SU-DHL-6 (cell line): ENCODE data around the gene PARP8.
"Not testable (repeated sequence)": the region's sequence is repeated elsewhere in the genome, so short reads cannot be mapped to it uniquely, and the experiment has no call there.

ENCODE experiments used
- H2AFZ ChIP-seq: fragments of 200-600 bp; sonication (generic); 2 replicates; pipeline ENCODE4 v1.6.1; 2014; ENCODE audit warnings: low read depth, mild to moderate bottlenecking, moderate library complexity, mixed read lengths, antibody characterized with exemption, low read length; ENCODE audit not compliant: severe bottlenecking
- H3F3A ChIP-seq: fragments of 200-600 bp; shearing (Covaris generic); 2 replicates; pipeline ENCODE4 v1.6.0; 2016; ENCODE audit warnings: antibody characterized with exemption, mild to moderate bottlenecking; ENCODE audit not compliant: insufficient read depth
- H3K27ac ChIP-seq: fragments of 200-600 bp; sonication (generic); 2 replicates; pipeline ENCODE4 v1.5.1; 2016; ENCODE audit warnings: low read depth, mild to moderate bottlenecking, low read length, moderate library complexity, mixed read lengths
- H3K27me3 ChIP-seq: fragments of 200-600 bp; sonication (generic), shearing (Covaris generic); 2 replicates; pipeline ENCODE4 v1.6.0; 2014; ENCODE audit warnings: mild to moderate bottlenecking, low read length
- H3K36me3 ChIP-seq: fragments of 200-600 bp; sonication (generic); 2 replicates; pipeline ENCODE4 v1.6.1; 2014; ENCODE audit warnings: mild to moderate bottlenecking, low read length, mixed read lengths
- H3K4me2 ChIP-seq: fragments of 300-600, 200-600 bp; shearing (Covaris generic), sonication (generic); 2 replicates; pipeline ENCODE4 v1.6.0; 2014; ENCODE audit warnings: low read length, low read depth, mild to moderate bottlenecking; ENCODE audit not compliant: poor library complexity, severe bottlenecking
- H3K4me3 ChIP-seq: fragments of 200-600 bp; sonication (generic); 2 replicates; pipeline ENCODE4 v1.5.1; 2014; ENCODE audit warnings: antibody characterized with exemption, low read length, mild to moderate bottlenecking, mixed read lengths; ENCODE audit not compliant: insufficient read depth, poor library complexity, severe bottlenecking
- H3K79me2 ChIP-seq: fragments of 200-600 bp; sonication (generic); 2 replicates; pipeline ENCODE4 v1.6.1; 2014; ENCODE audit warnings: mild to moderate bottlenecking, low read length, moderate library complexity; ENCODE audit not compliant: insufficient read depth
- H3K9ac ChIP-seq: fragments of 200-600 bp; sonication (generic); 2 replicates; pipeline ENCODE4 v1.7.0; 2014; ENCODE audit warnings: mild to moderate bottlenecking, low read length
- H3K9me2 ChIP-seq: fragments of 200-600 bp; sonication (generic); replicated peaks from 2 replicates; pipeline ENCODE4 v1.6.1; 2014; ENCODE audit warnings: low read length; ENCODE audit not compliant: insufficient read depth
- H3K9me3 ChIP-seq: fragments of 200-600 bp; sonication (generic); 2 replicates; pipeline ENCODE4 v1.6.1; 2014; ENCODE audit warnings: low read length, mixed read lengths; ENCODE audit not compliant: insufficient read depth
- H4K20me1 ChIP-seq: fragments of 200-600 bp; sonication (generic); 2 replicates; pipeline ENCODE4 v1.6.1; 2014; ENCODE audit warnings: low read depth, mild to moderate bottlenecking, antibody characterized with exemption, low read length, moderate library complexity, mixed read lengths
- CTCF ChIP-seq: fragments of 200-600 bp; sonication (generic); IDR thresholded peaks from one replicate; pipeline ENCODE4 v1.5.1; 2017; ENCODE audit warnings: antibody characterized with exemption, mild to moderate bottlenecking, low read length, moderate library complexity; ENCODE audit not compliant: insufficient read depth, poor library complexity, severe bottlenecking
- EZH2phosphoT487 ChIP-seq: fragments of 200-600 bp; sonication (generic), shearing (Covaris generic); conservative IDR thresholded peaks from 2 replicates; pipeline ENCODE4 v1.6.1; 2018; ENCODE audit warnings: mild to moderate bottlenecking, antibody characterized with exemption, low read length, moderate library complexity, mixed read lengths

PARP8 gene

GRCh38 chr5:50808406-50808805 lies 142.0 kb downstream of the PARP8 start:
- TF ChIP-seq EZH2phosphoT487: no peak
- no peak for TF ChIP-seq CTCF
- 0 out of 2 replicates have a peak, but pooled peaks cover 2% of the 10 kb centered on the region for H3K36me3 ChIP-seq
- H2AFZ ChIP-seq: no peak overlapping the region
- no peak overlapping the region for H3K4me3 ChIP-seq
- no peak overlapping the region for H3K4me2 ChIP-seq
- H3K9me2 ChIP-seq: no peaks in the 10 kb centered on the region; the same call in 1 of the 2 replicates
- H3K79me2 ChIP-seq: no peaks in the 10 kb centered on the region
- no peak overlapping the region for H3K9ac ChIP-seq
- no peaks in the 10 kb centered on the region for H3F3A ChIP-seq
- no peak overlapping the region for H3K27ac ChIP-seq
- no peaks in the 10 kb centered on the region for H3K27me3 ChIP-seq
- no peaks in the 10 kb centered on the region for H3K9me3 ChIP-seq
- no peaks in the 10 kb centered on the region for H4K20me1 ChIP-seq

GRCh38 chr5:50811746-50812145 lies 145.3 kb downstream of the PARP8 start:
- H3F3A ChIP-seq, H4K20me1 ChIP-seq, H3K27me3 ChIP-seq, H3K9me3 ChIP-seq, H3K4me2 ChIP-seq, H3K4me3 ChIP-seq, H2AFZ ChIP-seq, H3K9me2 ChIP-seq, H3K36me3 ChIP-seq, H3K27ac ChIP-seq, H3K79me2 ChIP-seq, H3K9ac ChIP-seq: not testable (repeated sequence)

GRCh38 chr5:50813691-50814090 lies 147.3 kb downstream of the PARP8 start:
- H3K9ac ChIP-seq: no peak overlapping the region
- H3K79me2 ChIP-seq: no peaks in the 10 kb centered on the region
- H3F3A ChIP-seq: no peaks in the 10 kb centered on the region
- no peaks in the 10 kb centered on the region for H3K36me3 ChIP-seq
- no peaks in the 10 kb centered on the region for H3K9me3 ChIP-seq
- H3K27ac ChIP-seq: no peak overlapping the region
- H4K20me1 ChIP-seq: no peaks in the 10 kb centered on the region
- H3K9me2 ChIP-seq: no peaks in the 10 kb centered on the region
- H3K27me3 ChIP-seq: no peaks in the 10 kb centered on the region
- no peak overlapping the region for H2AFZ ChIP-seq
- no peak overlapping the region for H3K4me3 ChIP-seq
- TF ChIP-seq EZH2phosphoT487 (no peak), CTCF (no peak)
- H3K4me2 ChIP-seq: no peak overlapping the region

GRCh38 chr5:50814556-50814955 lies 148.1 kb downstream of the PARP8 start:
- H3K36me3 ChIP-seq: no peaks in the 10 kb centered on the region

More at GRCh38 chr5:50814556-50814955, 148.1 kb downstream of the PARP8 start:
- no peaks in the 10 kb centered on the region for H4K20me1 ChIP-seq
- no peaks in the 10 kb centered on the region for H3F3A ChIP-seq
- TF ChIP-seq EZH2phosphoT487 (no peak), CTCF (no peak)
- no peak overlapping the region for H3K4me3 ChIP-seq
- H3K4me2 ChIP-seq: no peak overlapping the region
- no peaks in the 10 kb centered on the region for H3K79me2 ChIP-seq
- H3K9me3 ChIP-seq: no peaks in the 10 kb centered on the region
- H3K9me2 ChIP-seq: no peaks in the 10 kb centered on the region
- no peak overlapping the region for H2AFZ ChIP-seq
- H3K27ac ChIP-seq: no peak overlapping the region
- H3K27me3 ChIP-seq: no peaks in the 10 kb centered on the region
- no peak overlapping the region for H3K9ac ChIP-seq
